Thymus (tissue), 11 donors: Measurements from ENCODE around the gene KRT9. TPM values are rescaled to one million over a fixed set of nuclear protein-coding genes. Genes with fewer than 3 reads are reported as not detected.

ENCODE experiments used
- DNase-seq, 9 donors: peaks; one replicate each; pipeline ENCODE4 v3.0.0-alpha.2; 2013; ENCODE audit warnings: low spot score in 9 of 9, low read depth in 6 of 9, missing footprints in 1 of 9
- H3K27ac ChIP-seq, 2 donors: one replicate each; pipeline ENCODE4 v1.5.1; 2013; ENCODE audit warnings: control low read depth in 1 of 2, low read depth in 1 of 2, low read length in 1 of 2, mild to moderate bottlenecking in 1 of 2, moderate library complexity in 1 of 2
- H3K27me3 ChIP-seq, 2 donors: one replicate each; pipeline ENCODE4 v1.5.1; 2013; ENCODE audit warnings: low read length in 1 of 2; ENCODE audit not compliant: control insufficient read depth in 2 of 2, insufficient read depth in 1 of 2
- H3K36me3 ChIP-seq, 2 donors: one replicate each; pipeline ENCODE4 v1.5.1; 2013; ENCODE audit warnings: low read length in 1 of 2, mild to moderate bottlenecking in 1 of 2, moderate library complexity in 1 of 2; ENCODE audit not compliant: control insufficient read depth in 2 of 2, insufficient read depth in 2 of 2
- H3K4me1 ChIP-seq, 2 donors: one replicate each; pipeline ENCODE4 v1.5.1; 2013; ENCODE audit warnings: low read length in 2 of 2; ENCODE audit not compliant: control insufficient read depth in 2 of 2, insufficient read depth in 2 of 2
- H3K4me3 ChIP-seq, 2 donors: one replicate each; pipeline ENCODE4 v1.5.1; 2013; ENCODE audit warnings: low read length in 2 of 2, control low read depth in 1 of 2, mild to moderate bottlenecking in 1 of 2
- H3K9me3 ChIP-seq, 2 donors: one replicate each; pipeline ENCODE4 v1.5.1; 2013; ENCODE audit warnings: low read length in 1 of 2, mild to moderate bottlenecking in 1 of 2; ENCODE audit not compliant: control insufficient read depth in 2 of 2, insufficient read depth in 1 of 2
- WGBS: extraction: QIAGEN DNeasy Blood & Tissue Kit; methylation state at CpG from one replicate; pipeline ENCODE4 v1.1.7; 2013; 5-methylcytosine and 5-hydroxymethylcytosine counted together
- polyA plus RNA-seq: library from polyadenylated mRNA; stranded (reverse); fragments of 200-250 nt; gene quantifications from one replicate; pipeline ENCODE4 v1.2.3, GENCODE V29; 2013
- total RNA-seq: library from RNA; stranded (reverse); fragments of 120-200 nt; gene quantifications from one replicate; pipeline ENCODE4 v1.2.4, GENCODE V29; 2013
- donor health status: healthy.

Gene KRT9
- total and polyA plus RNA-seq, 2 donors: 1.7 to 60.7 TPM

- no peak for DNase-seq
- Histone ChIP-seq H3K27ac (peak within 1 kb of the TSS; percentile 38 to 51), H3K9me3 (no peaks in the 10 kb centered on the region)
Measured at GRCh38 chr17:41518789-41519449, 52.9 kb downstream of the KRT9 start, which contains the start of gene KRT15. KRT15 (minus strand) TSS chr17:41518890; CDS start chr17:41518827, 63 bp downstream.

DNA sequence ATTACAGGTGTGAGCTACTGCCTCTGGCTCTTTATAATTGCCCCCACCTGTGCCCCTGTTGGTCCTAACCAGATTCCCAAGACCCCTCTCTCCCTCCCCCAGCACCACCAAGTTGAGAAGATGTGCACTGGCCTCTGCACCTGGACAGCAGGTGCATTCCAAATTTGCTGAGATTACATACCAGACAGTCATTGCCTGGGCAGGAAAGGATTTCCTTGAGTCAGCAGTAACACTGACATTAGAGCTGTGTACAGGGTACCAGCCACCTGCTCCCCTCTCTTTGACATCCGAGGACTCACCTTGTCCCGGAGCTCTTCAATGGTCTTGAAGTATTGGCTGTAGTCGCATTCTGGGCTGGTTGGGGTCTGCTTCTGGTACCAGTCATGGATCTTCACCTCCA, 53.8 kb downstream of the KRT9 start:
- Histone ChIP-seq H3K27me3 (peaks cover 0 to 10% of the 10 kb centered on the region in 2 donors), H3K36me3 (no peaks in the 10 kb centered on the region), H3K27ac (no peak overlapping the region), H3K4me1 (peaks cover 0 to 4% of the 10 kb centered on the region in 2 donors), H3K9me3 (no peaks in the 10 kb centered on the region), H3K4me3 (peak overlapping the region; percentile 4 to 12)
- no peak for DNase-seq
- 91% methylated on average over 3 of the region's 3 CpGs for WGBS

More at GRCh38 chr17:41518789-41519449, 52.9 kb downstream of the KRT9 start, which contains the start of gene KRT15:
- 86% methylated on average over 8 of the region's 8 CpGs for WGBS
- H3K27me3 ChIP-seq: peaks cover 0 to 12% of the 10 kb centered on the region in 2 donors
- peaks cover 0 to 3% of the 10 kb centered on the region in 2 donors for H3K4me1 ChIP-seq
- peak within 1 kb of the TSS; percentile 4 to 12 for H3K4me3 ChIP-seq
- no peaks in the 10 kb centered on the region for H3K36me3 ChIP-seq

GRCh38 chr17:41516830-41517283, 55.0 kb downstream of the KRT9 start:
- H3K27ac ChIP-seq: peak overlapping the region in 1 of 2 donors; percentile 40
- H3K36me3 ChIP-seq: no peaks in the 10 kb centered on the region
- WGBS: 94% methylated on average over 14 of the region's 14 CpGs
- no peak for DNase-seq
- peaks cover 0 to 6% of the 10 kb centered on the region in 2 donors for H3K27me3 ChIP-seq
- peaks cover 0 to 4% of the 10 kb centered on the region in 2 donors for H3K4me1 ChIP-seq
- no peaks in the 10 kb centered on the region for H3K9me3 ChIP-seq
- H3K4me3 ChIP-seq: peak overlapping the region in 1 of 2 donors; percentile 11

- no peak for DNase-seq
- peak overlapping the region in 1 of 2 donors; percentile 11 for H3K4me3 ChIP-seq
- peaks cover 0 to 4% of the 10 kb centered on the region in 2 donors for H3K27me3 ChIP-seq
- no peaks in the 10 kb centered on the region for H3K9me3 ChIP-seq
- WGBS: 89% methylated on average over 14 of the region's 14 CpGs
- peaks cover 0 to 4% of the 10 kb centered on the region in 2 donors for H3K4me1 ChIP-seq
- peak overlapping the region in 1 of 2 donors; percentile 52 for H3K27ac ChIP-seq
- H3K36me3 ChIP-seq: no peaks in the 10 kb centered on the region
Measured at GRCh38 chr17:41516147-41516829, 55.6 kb downstream of the KRT9 start.

Other genes with a start within 250 kb of the KRT9 start
- 0.66 TPM for gene KRT33A, start 221.2 kb downstream of the KRT9 start, total RNA-seq
- 1.4 TPM for gene KRT33A, start 221.2 kb downstream of the KRT9 start, polyA plus RNA-seq
- 1.7 TPM for gene KRT33B, start 202.2 kb downstream of the KRT9 start, total RNA-seq
- 6.1 TPM for gene KRT33B, start 202.2 kb downstream of the KRT9 start, polyA plus RNA-seq
- gene KRT34, start 189.8 kb downstream of the KRT9 start, total RNA-seq: 0.52 TPM
- gene KRT34, start 189.8 kb downstream of the KRT9 start, polyA plus RNA-seq: 1.5 TPM
- 1.9 TPM for gene KRT31, start 174.5 kb downstream of the KRT9 start, total RNA-seq
- gene KRT31, start 174.5 kb downstream of the KRT9 start, polyA plus RNA-seq: 6.4 TPM
- gene KRT37, start 147.5 kb downstream of the KRT9 start, total RNA-seq: 0.19 TPM
- gene KRT37, start 147.5 kb downstream of the KRT9 start, polyA plus RNA-seq: 0.34 TPM
- 0.38 TPM for gene KRT38, start 131.1 kb downstream of the KRT9 start, total RNA-seq
- gene KRT38, start 131.1 kb downstream of the KRT9 start, polyA plus RNA-seq: 7.9 TPM
- 2.5 TPM for gene KRT32, start 104.7 kb downstream of the KRT9 start, total RNA-seq
- 2.2 TPM for gene KRT32, start 104.7 kb downstream of the KRT9 start, polyA plus RNA-seq
- 0.05 TPM for gene KRT35, start 90.9 kb downstream of the KRT9 start, total RNA-seq
- gene KRT35, start 90.9 kb downstream of the KRT9 start, polyA plus RNA-seq: 0.21 TPM
- 1.2 TPM for gene KRT36, start 82.1 kb downstream of the KRT9 start, total RNA-seq
- 3.5 TPM for gene KRT36, start 82.1 kb downstream of the KRT9 start, polyA plus RNA-seq
- 81.7 TPM for gene KRT13, start 66.4 kb downstream of the KRT9 start, total RNA-seq
- 75.9 TPM for gene KRT13, start 66.4 kb downstream of the KRT9 start, polyA plus RNA-seq
- gene KRT15, start 53.2 kb downstream of the KRT9 start, total RNA-seq: 191 TPM
- gene KRT15, start 53.2 kb downstream of the KRT9 start, polyA plus RNA-seq: 831 TPM
- 296 TPM for gene KRT19, start 43.8 kb downstream of the KRT9 start, total RNA-seq
- 758 TPM for gene KRT19, start 43.8 kb downstream of the KRT9 start, polyA plus RNA-seq
- gene KRT14, start 14.8 kb upstream of the KRT9 start, total RNA-seq: 20.7 TPM
- gene KRT14, start 14.8 kb upstream of the KRT9 start, polyA plus RNA-seq: 210 TPM
- gene KRT16, start 40.7 kb upstream of the KRT9 start, total RNA-seq: 7.5 TPM
- gene KRT16, start 40.7 kb upstream of the KRT9 start, polyA plus RNA-seq: 262 TPM
- gene KRT17, start 52.5 kb upstream of the KRT9 start, total RNA-seq: 195 TPM
- gene KRT17, start 52.5 kb upstream of the KRT9 start, polyA plus RNA-seq: 2,044 TPM
- 145 TPM for gene EIF1, start 116.8 kb upstream of the KRT9 start, total RNA-seq
- 1,051 TPM for gene EIF1, start 116.8 kb upstream of the KRT9 start, polyA plus RNA-seq
- gene GAST, start 140.3 kb upstream of the KRT9 start, total RNA-seq: 5.0 TPM
- 77.6 TPM for gene GAST, start 140.3 kb upstream of the KRT9 start, polyA plus RNA-seq
- 0.33 TPM for gene HAP1, start 162.6 kb upstream of the KRT9 start, total RNA-seq
- 4.0 TPM for gene HAP1, start 162.6 kb upstream of the KRT9 start, polyA plus RNA-seq
- gene JUP, start 214.7 kb upstream of the KRT9 start, total RNA-seq: 27.0 TPM
- 87.6 TPM for gene JUP, start 214.7 kb upstream of the KRT9 start, polyA plus RNA-seq
- 4.1 TPM for gene P3H4, start 239.9 kb upstream of the KRT9 start, total RNA-seq
- gene P3H4, start 239.9 kb upstream of the KRT9 start, polyA plus RNA-seq: 4.8 TPM
- gene FKBP10, start 240.9 kb upstream of the KRT9 start, total RNA-seq: 9.1 TPM
- 9.6 TPM for gene FKBP10, start 240.9 kb upstream of the KRT9 start, polyA plus RNA-seq